Activated gamma-delta T cell treated with anti-CD3 and anti-CD28 coated beads, Interleukin-2, amount 50 U/mL, for 16 hours (primary cell): ENCODE results near the gene ETNPPL.

ENCODE experiments used
- DNase-seq: peaks from one replicate; pipeline ENCODE4 v3.0.0-alpha.2; 2020; ENCODE audit warnings: low read depth

The ETNPPL gene

GRCh38 chr4:108762559-108763225, at the start of gene ETNPPL:
Gene ETNPPL, minus strand, starts transcription at chr4:108763053. Its CDS starts 155 bp downstream, at chr4:108762898.
- no peak for DNase-seq

GRCh38 chr4:108811486-108811885, 48.6 kb upstream of the ETNPPL start:
- no peak for DNase-seq

- DNase-seq: no peak
These were observed 47.2 kb upstream of the ETNPPL start for GRCh38 chr4:108810087-108810486.

GRCh38 chr4:108804648-108805273, 41.9 kb upstream of the ETNPPL start:
- DNase-seq: no peak

- no peak for DNase-seq
These were observed 36.5 kb upstream of the ETNPPL start for GRCh38 chr4:108799306-108799705.

GRCh38 chr4:108796173-108796572, 33.3 kb upstream of the ETNPPL start:
- DNase-seq: no peak

- no peak for DNase-seq
These were observed 32.9 kb upstream of the ETNPPL start for GRCh38 chr4:108795733-108796132.

- DNase-seq: no peak
These were observed 31.3 kb upstream of the ETNPPL start for GRCh38 chr4:108794136-108794535.

DNA sequence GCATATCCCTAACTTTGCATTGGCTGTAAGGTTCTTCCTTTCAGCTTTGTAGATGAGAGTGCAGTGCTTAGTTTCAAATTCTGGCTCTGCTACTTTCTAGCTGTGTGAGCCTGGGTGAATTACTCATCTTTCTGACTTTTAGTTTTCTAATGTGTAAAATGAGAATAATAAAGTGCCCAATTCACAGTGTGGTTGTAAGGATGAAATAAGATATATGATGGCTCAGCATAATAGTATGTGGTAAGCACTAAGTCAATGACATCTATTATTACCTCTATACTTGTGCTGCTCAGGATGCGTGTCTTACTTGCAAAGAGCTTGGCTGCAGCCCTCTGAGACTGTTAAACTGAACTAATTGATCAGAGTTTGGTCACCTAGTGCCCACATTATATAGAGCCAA, 30.6 kb upstream of the ETNPPL start:
- DNase-seq: no peak

- no peak for DNase-seq
These were observed 25.9 kb upstream of the ETNPPL start for GRCh38 chr4:108788731-108789130.

GRCh38 chr4:108787724-108788123, 24.9 kb upstream of the ETNPPL start:
- DNase-seq: no peak

GRCh38 chr4:108787106-108787505, 24.3 kb upstream of the ETNPPL start:
- DNase-seq: no peak

GRCh38 chr4:108786351-108786750, 23.5 kb upstream of the ETNPPL start:
- DNase-seq: no peak

- no peak for DNase-seq
These were observed 21.0 kb upstream of the ETNPPL start for GRCh38 chr4:108783665-108784463.

- DNase-seq: no peak
These were observed 17.1 kb upstream of the ETNPPL start for GRCh38 chr4:108779958-108780357.

DNA sequence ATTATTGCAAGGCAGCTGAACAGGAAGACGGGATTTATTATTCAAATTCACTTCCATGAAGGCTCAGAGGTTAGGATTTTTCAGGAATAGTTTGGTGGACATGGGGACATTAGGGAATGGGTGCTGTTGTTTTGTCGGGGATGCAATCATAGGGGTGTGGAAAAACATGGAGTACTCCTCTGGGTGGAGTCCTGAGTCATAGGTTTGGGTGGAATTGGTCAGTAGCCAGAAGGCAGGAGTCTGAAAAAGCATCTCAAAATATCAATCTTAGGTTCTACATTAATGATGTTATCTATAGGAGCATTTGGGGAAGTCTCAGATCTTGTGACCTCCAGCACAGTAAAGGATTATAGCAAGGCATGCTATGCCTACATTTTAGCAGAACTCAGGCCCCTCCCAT, 14.5 kb upstream of the ETNPPL start:
- no peak for DNase-seq

DNA sequence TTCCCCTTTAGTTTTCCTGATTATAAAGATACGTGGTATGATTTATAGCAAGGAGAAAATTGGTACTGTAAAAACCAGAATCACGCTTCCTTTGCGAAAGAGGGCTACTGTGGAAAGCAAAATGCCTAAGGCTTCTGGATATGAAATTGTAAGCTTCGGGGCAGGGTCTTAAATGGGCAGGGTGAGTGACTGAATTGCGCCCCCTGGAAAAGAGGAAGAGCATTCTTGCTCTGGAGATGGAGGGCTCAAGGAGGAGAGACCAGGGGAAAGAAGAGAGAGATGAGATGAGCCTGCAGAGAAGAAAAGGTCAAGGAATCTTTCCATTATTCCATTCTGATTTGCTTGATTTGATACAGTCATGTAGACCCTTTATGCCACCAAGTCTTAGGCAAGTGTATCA, 13.1 kb upstream of the ETNPPL start:
- no peak for DNase-seq

GRCh38 chr4:108774809-108775530, 12.1 kb upstream of the ETNPPL start:
- DNase-seq: no peak

DNA sequence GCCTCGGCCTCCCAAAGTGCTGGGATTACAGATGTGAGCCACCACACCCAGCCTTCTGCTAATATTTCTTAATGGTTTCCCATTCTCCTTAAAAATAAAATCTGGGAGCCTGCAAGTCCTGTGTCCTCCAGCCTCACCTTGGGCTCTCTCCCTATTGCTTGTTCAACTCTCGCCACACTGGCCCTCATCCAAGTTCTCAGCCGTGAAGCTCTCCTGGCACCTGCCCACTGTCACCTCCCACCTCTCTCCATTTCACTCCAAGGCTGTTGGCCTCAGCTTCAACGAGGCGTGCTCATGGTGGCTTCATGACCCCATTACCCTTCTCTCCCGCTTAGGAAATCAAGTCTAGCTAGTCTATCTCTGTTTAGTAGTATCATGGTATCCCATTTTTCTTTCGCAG, 9.5 kb upstream of the ETNPPL start:
- no peak for DNase-seq

- no peak for DNase-seq
These were observed 3.2 kb upstream of the ETNPPL start for GRCh38 chr4:108766058-108766457.

DNA sequence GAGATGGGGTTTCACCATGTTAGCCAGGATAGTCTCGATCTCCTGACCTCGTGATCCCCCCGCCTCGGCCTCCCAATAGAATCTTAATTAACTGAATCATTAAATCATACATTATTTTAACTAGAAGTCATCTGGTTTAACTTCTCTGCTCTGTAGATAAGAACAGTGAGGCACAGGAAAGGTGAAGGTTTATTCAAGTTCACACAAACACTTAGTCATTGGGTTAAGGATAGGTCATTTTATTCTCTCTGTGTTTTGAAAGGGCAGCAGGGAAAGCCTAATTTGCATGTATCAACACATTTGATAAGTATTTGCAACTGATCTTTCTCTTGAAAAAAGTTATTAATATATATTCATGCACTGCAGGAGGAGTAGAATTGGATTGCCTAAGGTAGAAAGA, 1.1 kb upstream of the ETNPPL start:
- no peak for DNase-seq

- no peak for DNase-seq
These were observed 357 bp upstream of the ETNPPL start for GRCh38 chr4:108763226-108763593.

DNA sequence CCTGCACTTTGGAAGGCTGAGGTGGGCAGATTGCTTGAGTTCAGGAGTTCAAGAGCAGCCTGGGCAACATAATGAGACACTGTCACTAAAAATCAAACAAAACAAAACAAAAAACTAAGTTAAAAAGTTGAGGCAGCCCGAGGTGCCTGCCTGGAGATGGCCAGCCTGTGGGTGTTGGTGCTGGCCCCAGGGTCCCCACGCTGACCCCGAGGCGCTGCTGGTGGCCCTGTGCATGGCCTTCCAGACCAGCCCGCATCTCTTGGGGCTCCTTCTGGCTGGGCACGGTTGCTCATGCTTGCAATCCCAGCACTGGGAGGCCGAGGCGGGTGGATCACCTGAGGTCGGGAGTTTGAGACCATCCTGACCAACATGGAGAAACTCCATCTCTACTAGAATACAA, 4.4 kb downstream of the ETNPPL start:
- DNase-seq: no peak
